ENCODE data around the gene LGALS14. TPM values are rescaled to one million over a fixed set of nuclear protein-coding genes. Genes with fewer than 3 reads are reported as not detected.

LGALS14 gene
- total RNA-seq, 2 experiments from 2014 or later: not detected

DNA sequence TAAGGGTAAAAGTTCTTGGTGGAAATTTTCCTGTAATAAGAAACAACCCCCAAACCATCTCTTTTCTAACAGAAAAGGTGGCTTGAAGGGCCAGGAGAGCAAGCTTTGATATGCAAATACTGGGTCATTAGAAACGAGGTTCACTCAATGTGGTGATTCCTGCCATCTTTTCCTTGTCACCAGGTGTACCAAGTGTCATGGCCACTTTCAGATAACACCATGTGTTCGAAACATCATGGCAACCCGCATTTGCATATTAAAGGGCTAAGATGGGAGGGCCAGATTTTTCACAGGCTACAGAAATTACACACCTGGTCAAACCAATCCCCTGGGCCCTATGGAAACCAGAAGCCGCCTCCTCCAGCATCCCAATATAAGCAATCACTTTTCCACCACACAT is 33.3 kb upstream of the LGALS14 start:
- no peak for TF ChIP-seq EZH2phosphoT487 (IDR thresholded peaks at IDR 0.05; ENCODE audit: borderline replicate concordance, low read depth, low read length)
- DNase-seq (ENCODE audit: low spot score): no peak
- BruUV-seq (replicated peaks): no TSS peak
- H3K9me2 ChIP-seq (ENCODE audit: insufficient read depth, low read length): no peaks in the 10 kb centered on the region
- ChIA-PET POLR2A (no interaction called here), CTCF (ENCODE audit: unreplicated experiment) (no interaction called here)
- no peaks in the 10 kb centered on the region for H3K36me3 ChIP-seq (ENCODE audit: insufficient read depth, low read length)
- H3K4me3 ChIP-seq (ENCODE audit: low read depth, low read length, poor library complexity, severe bottlenecking): no peak overlapping the region
- no peak overlapping the region for H2AFZ ChIP-seq (ENCODE audit: low read length)
- H3K4me2 ChIP-seq (ENCODE audit: low read length): no peak overlapping the region
- no peak overlapping the region for H3K27ac ChIP-seq (ENCODE audit: low read depth, low read length, poor library complexity, severe bottlenecking)
- no peaks in the 10 kb centered on the region for H3K79me2 ChIP-seq (ENCODE audit: insufficient read depth, low read depth, low read length)
- no peaks in the 10 kb centered on the region for H3K4me1 ChIP-seq (ENCODE audit: insufficient read depth, low read length, poor library complexity, severe bottlenecking)
- no peaks in the 10 kb centered on the region for H3K9me3 ChIP-seq (ENCODE audit: low read length)
- no peaks in the 10 kb centered on the region for H4K20me1 ChIP-seq (ENCODE audit: insufficient read depth, low read length)
- intact Hi-C loops (cut with micrococcal nuclease; ENCODE audit: unreplicated experiment): no loop called here

- H2AFZ ChIP-seq (ENCODE audit: low read length): no peak overlapping the region
- no peak for TF ChIP-seq EZH2phosphoT487 (IDR thresholded peaks at IDR 0.05; ENCODE audit: borderline replicate concordance, low read depth, low read length)
- peak; percentile 82 for TF ChIP-seq CTCF (conservative IDR thresholded peaks at IDR 0.05; ENCODE audit: low read length)
- ChIA-PET POLR2A (no interaction called here), CTCF (ENCODE audit: unreplicated experiment) (no interaction called here)
- intact Hi-C loops (cut with micrococcal nuclease; ENCODE audit: unreplicated experiment): loop anchor here (1.0 kb wide), 1 partner anchor 121 kb away; no protein-coding TSS in a partner anchor
- BruUV-seq (replicated peaks): no TSS peak
- H4K20me1 ChIP-seq (ENCODE audit: insufficient read depth, low read length): no peaks in the 10 kb centered on the region
- H3K79me2 ChIP-seq (ENCODE audit: insufficient read depth, low read depth, low read length): no peaks in the 10 kb centered on the region
- H3K4me3 ChIP-seq (ENCODE audit: low read depth, low read length, poor library complexity, severe bottlenecking): no peak overlapping the region
- peak; percentile 73 for DNase-seq (ENCODE audit: low spot score)
- no peaks in the 10 kb centered on the region for H3K9me3 ChIP-seq (ENCODE audit: low read length)
- no peaks in the 10 kb centered on the region for H3K9me2 ChIP-seq (ENCODE audit: insufficient read depth, low read length)
- no peaks in the 10 kb centered on the region for H3K4me1 ChIP-seq (ENCODE audit: insufficient read depth, low read length, poor library complexity, severe bottlenecking)
- H3K36me3 ChIP-seq (ENCODE audit: insufficient read depth, low read length): no peaks in the 10 kb centered on the region
- no peak overlapping the region for H3K27ac ChIP-seq (ENCODE audit: low read depth, low read length, poor library complexity, severe bottlenecking)
- H3K4me2 ChIP-seq (ENCODE audit: low read length): no peak overlapping the region
Measured at GRCh38 chr19:39671739-39672363, 32.4 kb upstream of the LGALS14 start.

DNA sequence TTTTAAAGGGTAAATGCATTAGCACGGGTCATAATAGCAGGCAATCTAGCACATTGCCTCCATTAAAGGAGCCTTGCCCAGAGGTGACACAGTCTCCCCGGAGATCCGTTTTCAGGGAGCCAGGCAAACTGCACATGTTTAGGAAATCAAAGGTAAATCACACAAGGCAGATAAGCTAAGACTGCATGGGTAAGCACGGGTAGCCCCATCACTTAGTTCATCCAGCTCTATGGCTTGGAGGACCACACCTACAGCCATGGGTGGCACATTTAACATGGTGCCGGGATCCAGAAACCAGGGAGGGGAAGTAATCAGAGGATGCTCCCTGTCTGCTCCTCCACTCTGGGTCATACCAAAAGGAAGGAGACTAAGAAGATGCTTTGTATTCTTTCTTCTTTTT is 31.8 kb upstream of the LGALS14 start:
- intact Hi-C loops (cut with micrococcal nuclease; ENCODE audit: unreplicated experiment): loop anchor here (1.0 kb wide), 1 partner anchor 121 kb away; no protein-coding TSS in a partner anchor
- H2AFZ ChIP-seq (ENCODE audit: low read length): no peak overlapping the region
- no peaks in the 10 kb centered on the region for H3K9me3 ChIP-seq (ENCODE audit: low read length)
- H3K9me2 ChIP-seq (ENCODE audit: insufficient read depth, low read length): no peaks in the 10 kb centered on the region
- no peaks in the 10 kb centered on the region for H3K79me2 ChIP-seq (ENCODE audit: insufficient read depth, low read depth, low read length)
- no peaks in the 10 kb centered on the region for H4K20me1 ChIP-seq (ENCODE audit: insufficient read depth, low read length)
- no peak overlapping the region for H3K4me3 ChIP-seq (ENCODE audit: low read depth, low read length, poor library complexity, severe bottlenecking)
- TF ChIP-seq EZH2phosphoT487 (IDR thresholded peaks at IDR 0.05; ENCODE audit: borderline replicate concordance, low read depth, low read length) (no peak), CTCF (conservative IDR thresholded peaks at IDR 0.05; ENCODE audit: low read length) (no peak)
- H3K27ac ChIP-seq (ENCODE audit: low read depth, low read length, poor library complexity, severe bottlenecking): no peak overlapping the region
- POLR2A ChIA-PET: no interaction called here
- H3K4me1 ChIP-seq (ENCODE audit: insufficient read depth, low read length, poor library complexity, severe bottlenecking): no peaks in the 10 kb centered on the region
- BruUV-seq (replicated peaks): no TSS peak
- CTCF ChIA-PET (ENCODE audit: unreplicated experiment): no interaction called here
- DNase-seq (ENCODE audit: low spot score): no peak
- no peak overlapping the region for H3K4me2 ChIP-seq (ENCODE audit: low read length)
- H3K36me3 ChIP-seq (ENCODE audit: insufficient read depth, low read length): no peaks in the 10 kb centered on the region

Measured in OCI-LY7 (cell line).